Thyroid gland (tissue), 4 donors: ENCODE data around the gene APBB1IP.
"Not testable (repeated sequence)": the region's sequence is repeated elsewhere in the genome, so short reads cannot be mapped to it uniquely, and the experiment has no call there.

Experiments used
- POLR2A ChIP-seq, 2 donors: fragments of 450-650 bp; IDR thresholded peaks; one replicate each; pipeline ENCODE4 v1.6.1; 2017; ENCODE audit warnings: antibody characterized with exemption in 2 of 2, mild to moderate bottlenecking in 2 of 2, moderate library complexity in 1 of 2
- TF ChIP-seq, protein P1 (sequence below), 6 experiments: fragments of 200-600 bp in 3 of 6; fragments of 450-650 bp in 3 of 6; sonication (generic) in 3 of 6; IDR thresholded peaks; one replicate each; pipeline ENCODE4 v1.5.1; 2016 to 2019; ENCODE audit warnings: antibody characterized with exemption in 6 of 6, mild to moderate bottlenecking in 2 of 6, inconsistent platforms in 1 of 6, moderate library complexity in 1 of 6

DNA sequence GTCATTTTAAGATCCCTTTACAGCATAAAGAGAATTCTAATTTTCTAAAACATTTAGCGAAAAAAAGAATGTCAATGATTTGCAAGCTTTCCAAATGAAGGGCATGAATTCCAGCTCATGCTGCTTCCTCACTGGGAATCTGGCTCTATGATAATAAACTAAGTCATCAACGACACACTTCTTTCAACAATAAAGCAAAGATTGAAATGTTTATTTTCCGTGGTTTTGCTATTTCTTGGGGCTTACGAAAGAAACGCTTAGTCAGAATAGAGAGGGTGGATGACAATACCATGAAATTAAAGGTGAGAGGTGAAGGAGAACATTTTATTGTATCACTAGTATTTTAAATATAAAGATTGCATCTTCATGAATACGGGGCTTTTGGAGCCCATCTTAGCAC, 140.2 kb downstream of the APBB1IP start:
- TF ChIP-seq, protein P1, sequence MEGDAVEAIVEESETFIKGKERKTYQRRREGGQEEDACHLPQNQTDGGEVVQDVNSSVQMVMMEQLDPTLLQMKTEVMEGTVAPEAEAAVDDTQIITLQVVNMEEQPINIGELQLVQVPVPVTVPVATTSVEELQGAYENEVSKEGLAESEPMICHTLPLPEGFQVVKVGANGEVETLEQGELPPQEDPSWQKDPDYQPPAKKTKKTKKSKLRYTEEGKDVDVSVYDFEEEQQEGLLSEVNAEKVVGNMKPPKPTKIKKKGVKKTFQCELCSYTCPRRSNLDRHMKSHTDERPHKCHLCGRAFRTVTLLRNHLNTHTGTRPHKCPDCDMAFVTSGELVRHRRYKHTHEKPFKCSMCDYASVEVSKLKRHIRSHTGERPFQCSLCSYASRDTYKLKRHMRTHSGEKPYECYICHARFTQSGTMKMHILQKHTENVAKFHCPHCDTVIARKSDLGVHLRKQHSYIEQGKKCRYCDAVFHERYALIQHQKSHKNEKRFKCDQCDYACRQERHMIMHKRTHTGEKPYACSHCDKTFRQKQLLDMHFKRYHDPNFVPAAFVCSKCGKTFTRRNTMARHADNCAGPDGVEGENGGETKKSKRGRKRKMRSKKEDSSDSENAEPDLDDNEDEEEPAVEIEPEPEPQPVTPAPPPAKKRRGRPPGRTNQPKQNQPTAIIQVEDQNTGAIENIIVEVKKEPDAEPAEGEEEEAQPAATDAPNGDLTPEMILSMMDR (IDR thresholded peaks at IDR 0.05), result not testable (repeated sequence)
- TF ChIP-seq POLR2A (IDR thresholded peaks at IDR 0.05), result not testable (repeated sequence)
